ENCODE data around the gene PARD3B. TPM values are rescaled to one million over a fixed set of nuclear protein-coding genes. Genes with fewer than 3 reads are reported as not detected.

PARD3B gene
- total and polyA plus RNA-seq, 2 experiments from 2014 or later, result 4.3 to 8.5 TPM

- H3K4me3 ChIP-seq, result no peak overlapping the region
These were observed 477.6 kb downstream of the PARD3B start for GRCh38 chr2:205022841-205023240.

DNA sequence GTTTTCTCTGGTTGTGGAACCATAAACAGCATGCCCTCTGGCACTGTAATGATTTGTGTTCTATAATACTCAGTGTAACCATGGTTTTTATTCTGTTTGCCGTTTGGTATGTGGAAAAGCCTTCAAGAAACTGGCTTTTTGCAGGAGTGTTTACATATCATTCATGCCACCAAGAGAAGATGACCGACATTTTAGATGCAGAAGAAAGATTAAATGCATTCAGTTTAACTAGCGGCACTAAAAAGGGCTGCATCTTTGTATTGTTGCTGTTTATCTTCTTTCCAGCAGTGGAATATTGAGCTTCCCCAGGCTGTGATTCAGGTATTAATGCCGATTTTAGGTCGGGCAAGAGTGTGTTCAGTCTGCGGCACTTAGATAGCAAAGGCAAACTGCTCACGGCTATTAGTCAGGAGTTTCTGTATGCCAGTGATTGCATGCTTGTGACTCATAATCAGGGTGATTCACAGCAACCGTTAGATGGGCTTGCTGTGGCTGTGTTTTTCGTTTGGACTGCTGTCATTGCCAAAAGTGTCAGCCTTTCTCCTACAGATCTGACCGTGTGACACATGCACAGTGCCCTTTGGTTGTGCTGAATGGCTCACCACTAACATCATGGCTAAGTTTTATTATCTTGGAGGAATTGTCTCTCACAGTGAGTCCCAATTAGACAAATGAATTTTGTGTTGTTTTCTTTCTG lies 479.7 kb downstream of the PARD3B start:
- H3K4me1 ChIP-seq (ENCODE audit: low read depth), result peaks cover 7% of the 10 kb centered on the region
- no peaks in the 10 kb centered on the region for H3K9me3 ChIP-seq (ENCODE audit: low read depth)
- no peak overlapping the region for H3K27ac ChIP-seq
- no peaks in the 10 kb centered on the region for H3K27me3 ChIP-seq
- no peaks in the 10 kb centered on the region for H3K36me3 ChIP-seq
- peak; percentile 10 to 86 for DNase-seq (ENCODE audit: low read depth in 1 of 2, low spot score in 1 of 2)
- no peak for TF ChIP-seq CTCF (IDR thresholded peaks at IDR 0.05; ENCODE audit: low read depth, low read length)
- H3K4me3 ChIP-seq, result no peak overlapping the region

More at GRCh38 chr2:205022841-205023240, 477.6 kb downstream of the PARD3B start:
- no peak for DNase-seq (ENCODE audit: low read depth in 1 of 2, low spot score in 1 of 2)
- no peak for TF ChIP-seq CTCF (IDR thresholded peaks at IDR 0.05; ENCODE audit: low read depth, low read length)
- Histone ChIP-seq H3K36me3 (no peaks in the 10 kb centered on the region), H3K27ac (no peak overlapping the region), H3K27me3 (no peaks in the 10 kb centered on the region), H3K9me3 (ENCODE audit: low read depth) (no peaks in the 10 kb centered on the region), H3K4me1 (ENCODE audit: low read depth) (peaks cover 7% of the 10 kb centered on the region)

DNA sequence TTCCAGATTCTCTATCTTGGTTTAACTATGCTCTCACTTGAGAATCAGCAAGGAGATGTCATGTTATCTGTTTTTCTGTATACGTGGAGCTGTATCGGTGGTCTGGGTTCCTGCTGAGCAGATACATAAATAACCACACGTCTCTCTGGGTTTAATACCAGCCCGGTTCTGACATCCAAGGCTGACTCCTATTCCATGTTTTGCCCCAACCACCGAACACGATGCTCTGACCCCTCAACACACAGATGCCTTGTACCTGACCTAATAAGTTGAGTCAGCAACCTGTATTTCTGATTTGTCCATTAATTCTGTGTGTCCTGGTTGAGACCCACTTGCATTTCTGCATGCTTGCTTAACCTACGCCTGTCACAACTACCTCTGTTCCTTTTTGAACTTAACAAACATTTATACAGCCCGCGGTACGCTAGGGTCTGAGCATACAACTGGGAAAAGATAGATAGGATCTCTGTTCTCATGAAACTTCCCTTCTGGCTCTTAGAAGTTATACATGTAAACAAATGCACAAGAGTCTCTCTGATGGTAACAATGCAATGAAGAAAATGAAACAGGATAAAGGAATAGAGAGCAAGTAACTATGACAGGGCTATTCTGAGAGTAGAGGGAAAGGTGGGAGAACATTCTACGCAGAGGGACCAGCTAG lies 480.4 kb downstream of the PARD3B start:
- H3K4me1 ChIP-seq (ENCODE audit: low read depth), result peaks cover 7% of the 10 kb centered on the region
- no peak overlapping the region for H3K4me3 ChIP-seq
- no peaks in the 10 kb centered on the region for H3K9me3 ChIP-seq (ENCODE audit: low read depth)
- no peak overlapping the region for H3K27ac ChIP-seq
- H3K36me3 ChIP-seq, result no peaks in the 10 kb centered on the region
- no peaks in the 10 kb centered on the region for H3K27me3 ChIP-seq
- no peak for TF ChIP-seq CTCF (IDR thresholded peaks at IDR 0.05; ENCODE audit: low read depth, low read length)
- no peak for DNase-seq (ENCODE audit: low read depth in 1 of 2, low spot score in 1 of 2)

DNA sequence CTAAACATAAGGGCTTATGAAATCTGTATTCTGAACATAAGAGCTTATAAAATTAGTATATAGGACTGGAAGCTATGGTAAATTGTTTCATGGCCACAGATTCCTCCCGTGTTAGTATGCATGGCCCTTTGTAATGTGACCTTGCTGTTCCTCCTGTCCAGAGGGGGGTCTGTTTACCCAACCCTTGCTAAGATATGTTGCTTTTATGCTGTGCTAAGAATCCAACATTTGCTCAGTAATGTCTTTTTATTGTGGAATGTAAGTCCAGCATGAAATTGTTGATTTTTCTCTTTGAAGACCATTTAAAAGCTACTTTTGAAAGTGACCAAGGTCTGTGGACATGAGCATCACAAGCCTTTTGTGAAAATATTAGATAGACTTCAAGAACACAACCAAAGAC lies 485.4 kb downstream of the PARD3B start:
- no peak for TF ChIP-seq CTCF (IDR thresholded peaks at IDR 0.05; ENCODE audit: low read depth, low read length)
- no peak for DNase-seq (ENCODE audit: low read depth in 1 of 2, low spot score in 1 of 2)
- Histone ChIP-seq H3K4me1 (ENCODE audit: low read depth) (peaks cover under 1% of the 10 kb centered on the region), H3K9me3 (ENCODE audit: low read depth) (no peaks in the 10 kb centered on the region), H3K27me3 (no peaks in the 10 kb centered on the region), H3K4me3 (no peak overlapping the region), H3K27ac (no peak overlapping the region), H3K36me3 (no peaks in the 10 kb centered on the region)

- no peak overlapping the region for H3K4me3 ChIP-seq
- H3K27me3 ChIP-seq, result no peaks in the 10 kb centered on the region
- no peak overlapping the region for H3K27ac ChIP-seq
- TF ChIP-seq CTCF (IDR thresholded peaks at IDR 0.05; ENCODE audit: low read depth, low read length), result no peak
- no peaks in the 10 kb centered on the region for H3K9me3 ChIP-seq (ENCODE audit: low read depth)
- no peak for DNase-seq (ENCODE audit: low read depth in 1 of 2, low spot score in 1 of 2)
- H3K36me3 ChIP-seq, result no peaks in the 10 kb centered on the region
- no peaks in the 10 kb centered on the region for H3K4me1 ChIP-seq (ENCODE audit: low read depth)
These were observed 486.8 kb downstream of the PARD3B start for GRCh38 chr2:205032093-205032551.
